Measurements from ENCODE around the gene ACTR3. TPM values are rescaled to one million over a fixed set of nuclear protein-coding genes. Genes with fewer than 3 reads are reported as not detected.

The ACTR3 gene
- total and polyA plus RNA-seq, 8 donors = 10.3 to 112 (median 52.9) TPM

DNA sequence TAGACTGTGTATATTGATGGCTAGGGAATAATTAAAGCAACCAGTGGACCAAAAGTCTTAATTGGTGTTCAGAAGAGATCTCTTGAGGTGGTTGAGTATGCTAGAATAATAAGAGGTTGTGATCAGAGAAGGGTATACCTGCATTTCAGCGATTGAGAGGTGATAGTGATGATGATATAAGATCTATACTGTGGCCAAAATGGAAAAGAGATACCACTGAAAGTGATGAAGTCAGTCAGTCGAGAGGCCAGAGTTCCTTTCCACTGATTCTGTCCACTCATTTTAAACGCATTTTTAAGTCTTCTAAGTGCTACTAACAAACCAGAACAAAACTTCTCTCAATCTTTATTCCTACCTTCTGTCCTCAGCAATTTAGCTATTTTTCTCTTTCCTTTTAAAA is 32.9 kb downstream of the ACTR3 start:
- TF ChIP-seq, protein P1, sequence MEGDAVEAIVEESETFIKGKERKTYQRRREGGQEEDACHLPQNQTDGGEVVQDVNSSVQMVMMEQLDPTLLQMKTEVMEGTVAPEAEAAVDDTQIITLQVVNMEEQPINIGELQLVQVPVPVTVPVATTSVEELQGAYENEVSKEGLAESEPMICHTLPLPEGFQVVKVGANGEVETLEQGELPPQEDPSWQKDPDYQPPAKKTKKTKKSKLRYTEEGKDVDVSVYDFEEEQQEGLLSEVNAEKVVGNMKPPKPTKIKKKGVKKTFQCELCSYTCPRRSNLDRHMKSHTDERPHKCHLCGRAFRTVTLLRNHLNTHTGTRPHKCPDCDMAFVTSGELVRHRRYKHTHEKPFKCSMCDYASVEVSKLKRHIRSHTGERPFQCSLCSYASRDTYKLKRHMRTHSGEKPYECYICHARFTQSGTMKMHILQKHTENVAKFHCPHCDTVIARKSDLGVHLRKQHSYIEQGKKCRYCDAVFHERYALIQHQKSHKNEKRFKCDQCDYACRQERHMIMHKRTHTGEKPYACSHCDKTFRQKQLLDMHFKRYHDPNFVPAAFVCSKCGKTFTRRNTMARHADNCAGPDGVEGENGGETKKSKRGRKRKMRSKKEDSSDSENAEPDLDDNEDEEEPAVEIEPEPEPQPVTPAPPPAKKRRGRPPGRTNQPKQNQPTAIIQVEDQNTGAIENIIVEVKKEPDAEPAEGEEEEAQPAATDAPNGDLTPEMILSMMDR (IDR thresholded peaks at IDR 0.05) = no peak
- H3K36me3 ChIP-seq = peaks cover 0 to 6% (median 0%) of the 10 kb centered on the region in 3 donors
- intact Hi-C loops (cut with DNase I) = no loop called here
- no peaks in the 10 kb centered on the region for H3K9me3 ChIP-seq
- DNase-seq = no peak
- H3K4me1 ChIP-seq = no peaks in the 10 kb centered on the region
- H3K4me3 ChIP-seq = no peak overlapping the region
- ATAC-seq = no peak
- H3K27me3 ChIP-seq = no peaks in the 10 kb centered on the region
- no peak overlapping the region for H3K27ac ChIP-seq
- FAIRE-seq = no peak
- WGBS, 2 donors = 62 to 98% methylated on average over 3 of the region's 3 CpGs

DNA sequence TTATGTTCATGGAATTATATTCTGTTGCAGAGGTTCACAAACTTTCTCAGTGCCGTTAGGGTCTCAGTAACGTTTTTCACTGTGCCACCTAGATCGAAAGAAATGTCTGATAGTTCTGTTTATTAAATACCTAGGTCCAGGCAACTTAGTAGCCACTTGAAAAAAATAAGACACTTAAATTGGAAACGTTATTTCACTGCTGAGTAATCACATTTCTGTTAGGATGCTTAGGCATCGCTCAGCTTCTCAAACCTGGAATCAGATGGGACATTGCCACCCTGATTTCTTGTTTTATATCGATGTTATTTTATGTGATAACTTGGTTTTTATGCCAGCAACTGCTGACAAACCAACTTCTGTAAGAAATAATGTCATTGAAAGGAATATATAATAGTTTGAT is 36.0 kb downstream of the ACTR3 start:
- no peak for ATAC-seq
- Histone ChIP-seq H3K4me3 (no peak overlapping the region), H3K4me1 (no peaks in the 10 kb centered on the region), H3K27me3 (no peaks in the 10 kb centered on the region), H3K36me3 (peaks cover 0 to 19% (median 0%) of the 10 kb centered on the region in 3 donors), H3K27ac (no peak overlapping the region), H3K9me3 (no peaks in the 10 kb centered on the region)
- TF ChIP-seq, protein P1 (IDR thresholded peaks at IDR 0.05) = no peak
- 78 to 88% methylated on average over 6 of the region's 6 CpGs for WGBS, 2 donors
- intact Hi-C loops (cut with DNase I) = no loop called here
- no peak for FAIRE-seq
- DNase-seq = no peak

DNA sequence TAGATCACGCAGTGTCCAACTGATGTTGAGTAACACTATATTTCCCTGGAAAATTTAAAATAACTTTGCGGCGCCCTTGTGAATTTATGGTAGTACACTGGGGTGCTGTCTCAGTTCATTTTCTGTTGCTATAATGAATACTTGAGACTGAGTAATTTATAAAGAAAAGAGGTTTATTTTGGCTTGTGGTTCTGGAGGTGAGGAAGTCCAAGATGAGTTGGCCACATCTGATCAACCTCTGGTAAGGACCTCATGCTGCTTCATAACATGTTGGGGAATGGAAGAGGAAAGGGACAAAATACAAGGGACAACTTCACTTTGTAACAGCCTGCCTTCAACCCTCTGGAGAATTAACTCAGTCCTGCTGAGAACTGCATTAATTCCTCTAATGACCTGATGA is 36.4 kb downstream of the ACTR3 start:
- TF ChIP-seq, protein P1 (IDR thresholded peaks at IDR 0.05) = no peak
- FAIRE-seq (no peak), ATAC-seq (no peak), DNase-seq (no peak)
- Histone ChIP-seq H3K4me1 (no peaks in the 10 kb centered on the region), H3K9me3 (no peaks in the 10 kb centered on the region), H3K27me3 (no peaks in the 10 kb centered on the region), H3K36me3 (peaks cover 0 to 22% (median 0%) of the 10 kb centered on the region in 3 donors), H3K4me3 (no peak overlapping the region), H3K27ac (no peak overlapping the region)
- WGBS, 2 donors = 97 to 98% methylated on average over 3 of the region's 3 CpGs
- intact Hi-C loops (cut with DNase I) = no loop called here

DNA sequence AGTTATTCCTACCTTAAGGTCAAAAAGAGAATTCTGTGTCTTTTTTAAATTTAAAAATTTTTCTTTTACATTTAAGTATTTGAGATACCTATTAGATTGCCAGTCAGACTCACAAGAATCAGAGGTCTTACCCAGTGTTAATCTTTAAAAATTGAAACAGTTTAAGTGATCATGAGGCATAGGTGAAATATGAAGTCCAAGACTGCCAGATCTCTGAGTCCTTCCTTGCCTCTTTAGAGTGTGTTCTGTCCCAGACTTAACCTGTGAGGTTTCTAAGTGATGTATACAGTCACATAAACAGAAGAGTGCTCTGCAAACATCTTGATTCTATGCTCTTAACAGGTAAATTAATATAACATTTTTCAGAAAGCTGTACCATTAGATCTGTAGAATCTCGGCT is 40.6 kb downstream of the ACTR3 start:
- 90 to 93% methylated on average over 1 of the region's 1 CpG for WGBS, 2 donors
- intact Hi-C loops (cut with DNase I) = no loop called here
- ATAC-seq (no peak), FAIRE-seq (no peak), DNase-seq (no peak)
- H3K27ac ChIP-seq = no peak overlapping the region
- H3K4me1 ChIP-seq = no peaks in the 10 kb centered on the region
- no peak overlapping the region for H3K4me3 ChIP-seq
- TF ChIP-seq, protein P1 (IDR thresholded peaks at IDR 0.05) = no peak
- H3K27me3 ChIP-seq = no peaks in the 10 kb centered on the region
- no peaks in the 10 kb centered on the region for H3K9me3 ChIP-seq
- H3K36me3 ChIP-seq = peaks cover 0 to 35% (median 0%) of the 10 kb centered on the region in 3 donors

DNA sequence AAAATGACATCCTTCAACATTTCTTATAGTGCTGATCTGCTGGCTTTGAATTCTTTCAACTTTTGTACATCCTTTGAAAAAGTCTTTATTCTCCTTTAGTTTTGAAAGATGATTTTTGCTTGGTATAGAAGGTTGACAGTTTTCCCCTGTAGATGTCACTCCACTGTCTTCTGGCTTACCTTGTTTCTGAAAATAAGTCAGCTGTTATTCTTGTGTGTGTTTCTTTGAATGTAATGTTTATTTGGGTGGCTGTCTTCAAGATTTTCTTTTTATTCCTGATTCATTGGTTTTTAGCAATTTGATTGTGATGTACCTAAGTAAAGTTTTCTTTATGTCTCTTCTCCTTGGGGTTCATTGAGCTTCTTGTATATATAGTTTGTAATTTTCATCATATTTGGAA is 47.6 kb downstream of the ACTR3 start:
- no peak overlapping the region for H3K4me3 ChIP-seq
- no peak for ATAC-seq
- TF ChIP-seq, protein P1 (IDR thresholded peaks at IDR 0.05) = no peak
- no peak overlapping the region for H3K27ac ChIP-seq
- H3K27me3 ChIP-seq = no peaks in the 10 kb centered on the region
- intact Hi-C loops (cut with DNase I) = no loop called here
- no peak for FAIRE-seq
- peaks cover 0 to 24% (median 3%) of the 10 kb centered on the region in 3 donors for H3K36me3 ChIP-seq
- H3K9me3 ChIP-seq = peaks cover 0 to 3% (median 0%) of the 10 kb centered on the region in 4 donors
- H3K4me1 ChIP-seq = no peaks in the 10 kb centered on the region
- DNase-seq = no peak

All from pancreas (tissue), 10 donors.